Activated CD8-positive, alpha-beta memory T cell treated with anti-CD3 and anti-CD28 coated beads for 48 hours (primary cell): ENCODE measurements around the gene KIF26A.
"Not testable (repeated sequence)": the region's sequence is repeated elsewhere in the genome, so short reads cannot be mapped to it uniquely, and the experiment has no call there.

Experiments used
- DNase-seq, 3 experiments: peaks; one replicate each; pipeline ENCODE4 v3.0.0-alpha.2; 2020; ENCODE audit warnings: low read depth in 2 of 3, low spot score in 2 of 3

The KIF26A gene

GRCh38 chr14:104143521-104144452 lies 5.4 kb downstream of the KIF26A start:
- no peak for DNase-seq

- no peak for DNase-seq
Measured at GRCh38 chr14:104144453-104144790, 6.0 kb downstream of the KIF26A start.

GRCh38 chr14:104144911-104145825 lies 6.8 kb downstream of the KIF26A start:
- DNase-seq = no peak

- no peak for DNase-seq
Measured at GRCh38 chr14:104145826-104146601, 7.6 kb downstream of the KIF26A start.

GRCh38 chr14:104146651-104147345 lies 8.4 kb downstream of the KIF26A start:
- no peak for DNase-seq

- no peak for DNase-seq
Measured at GRCh38 chr14:104147346-104148125, 9.1 kb downstream of the KIF26A start.

GRCh38 chr14:104148433-104149277 lies 10.3 kb downstream of the KIF26A start:
- no peak for DNase-seq

GRCh38 chr14:104149278-104149595 lies 10.8 kb downstream of the KIF26A start:
- DNase-seq = no peak

- no peak for DNase-seq
Measured at GRCh38 chr14:104149617-104150135, 11.3 kb downstream of the KIF26A start.

GRCh38 chr14:104150136-104151025 lies 12.0 kb downstream of the KIF26A start:
- DNase-seq = no peak

GRCh38 chr14:104151026-104151381 lies 12.6 kb downstream of the KIF26A start:
- DNase-seq = no peak

GRCh38 chr14:104151566-104152245 lies 13.3 kb downstream of the KIF26A start:
- no peak for DNase-seq

GRCh38 chr14:104152246-104152575 lies 13.8 kb downstream of the KIF26A start:
- no peak for DNase-seq

- DNase-seq = no peak
Measured at GRCh38 chr14:104152686-104153393, 14.5 kb downstream of the KIF26A start.

- not testable (repeated sequence) for DNase-seq
Measured at GRCh38 chr14:104153394-104153755, 15.0 kb downstream of the KIF26A start.

- DNase-seq = no peak
Measured at GRCh38 chr14:104154246-104154645, 15.9 kb downstream of the KIF26A start.

GRCh38 chr14:104155513-104155912 lies 17.1 kb downstream of the KIF26A start:
- DNase-seq = no peak
